NCI-H2081 treated with DMSO at 0.1 percent for 48 hours (cell line): ENCODE results near the gene OR56A3.
"Not testable (repeated sequence)": the region's sequence is repeated elsewhere in the genome, so short reads cannot be mapped to it uniquely, and the experiment has no call there.

ENCODE experiments used
- DNase-seq: peaks from one replicate; lab custom pipeline; 2025; lab: John Stamatoyannopoulos, UW

OR56A3 gene, protein sequence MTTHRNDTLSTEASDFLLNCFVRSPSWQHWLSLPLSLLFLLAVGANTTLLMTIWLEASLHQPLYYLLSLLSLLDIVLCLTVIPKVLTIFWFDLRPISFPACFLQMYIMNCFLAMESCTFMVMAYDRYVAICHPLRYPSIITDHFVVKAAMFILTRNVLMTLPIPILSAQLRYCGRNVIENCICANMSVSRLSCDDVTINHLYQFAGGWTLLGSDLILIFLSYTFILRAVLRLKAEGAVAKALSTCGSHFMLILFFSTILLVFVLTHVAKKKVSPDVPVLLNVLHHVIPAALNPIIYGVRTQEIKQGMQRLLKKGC

DNA sequence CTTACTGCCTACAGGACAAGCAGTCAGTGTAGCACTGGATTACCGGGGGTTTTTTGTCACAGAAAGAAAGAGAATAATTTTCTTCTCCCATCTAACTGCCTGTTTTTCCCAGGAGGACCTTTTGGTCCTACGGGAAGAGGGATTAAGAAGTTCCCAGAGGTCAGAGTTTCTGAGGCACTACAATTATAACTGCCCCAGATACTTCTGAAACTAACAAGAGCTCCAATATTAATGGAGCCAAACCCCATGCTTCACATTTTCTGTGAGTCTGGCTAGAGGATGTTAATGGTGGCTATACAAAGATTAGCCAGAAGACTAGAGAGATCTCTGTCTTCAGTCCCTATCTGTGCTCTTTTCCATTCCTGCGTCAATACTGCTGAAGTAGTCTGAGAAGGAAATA is at the start of gene OR56A3:
Gene OR56A3, plus strand, starts transcription at position 301 of the 400 bp plus-strand sequence. CDS start 5,096 bp downstream, outside the sequence.
- no peak for DNase-seq

DNA sequence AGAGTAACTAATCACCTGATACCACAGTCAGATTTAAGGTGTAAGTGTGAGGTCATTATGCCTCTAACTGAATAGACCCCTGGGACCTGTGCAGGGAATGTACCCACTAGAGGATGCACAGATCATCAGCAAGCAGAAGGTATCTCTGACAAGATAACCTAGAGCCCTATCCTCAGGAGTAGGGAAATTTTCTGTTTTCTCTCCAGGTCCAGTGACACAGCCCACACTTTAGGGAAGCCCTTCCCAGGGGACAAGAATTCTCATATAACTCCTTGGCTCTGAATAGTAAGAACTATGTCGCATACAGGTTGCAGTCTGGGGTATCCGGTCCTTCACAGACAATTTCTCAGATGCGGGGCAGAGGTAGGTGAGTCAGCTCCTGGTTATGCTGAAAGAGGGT is 49.1 kb upstream of the OR56A3 start, which contains the start of gene OR52E5:
Gene OR52E5, plus strand, starts transcription at position 301 of the 400 bp plus-strand sequence. CDS start 7,569 bp downstream, outside the sequence.
- DNase-seq, result no peak

DNA sequence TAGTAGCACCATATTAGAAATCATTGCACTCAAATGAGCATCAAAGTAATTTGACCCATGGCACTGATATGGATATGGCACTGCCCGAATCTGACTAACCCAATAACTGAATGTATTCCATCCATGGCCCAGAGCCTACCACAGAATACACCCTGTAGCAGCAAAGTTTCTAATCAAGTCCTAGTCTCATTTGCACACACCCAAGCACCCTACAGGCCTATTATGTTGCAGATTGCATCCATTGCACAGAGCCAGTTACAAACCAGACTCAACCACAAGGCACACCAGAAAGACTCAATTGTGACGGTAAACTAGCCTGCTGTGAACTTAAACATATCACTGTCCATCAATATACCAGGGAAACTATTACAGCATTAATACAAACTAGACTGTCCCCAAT is 42.5 kb upstream of the OR56A3 start:
- no peak for DNase-seq

DNA sequence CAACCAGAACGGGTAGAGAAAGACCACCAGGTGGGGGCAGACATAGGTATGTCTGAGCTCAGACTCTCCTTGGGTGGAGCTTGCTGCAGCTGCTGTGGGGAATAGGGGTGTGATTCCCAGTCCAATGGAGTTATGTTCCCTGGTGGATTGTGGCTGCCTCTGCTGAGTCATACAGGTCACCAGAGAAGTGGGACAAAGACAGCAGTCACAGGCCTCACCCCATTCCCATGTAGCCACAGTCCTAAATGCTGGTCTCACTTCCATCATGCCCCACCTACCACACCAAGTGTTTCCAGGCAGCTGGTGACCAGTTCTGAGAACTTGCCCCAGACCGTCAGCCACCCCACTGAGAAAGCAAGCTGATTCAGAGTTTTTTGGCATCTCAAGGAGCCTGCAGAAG is 31.5 kb upstream of the OR56A3 start:
- no peak for DNase-seq

DNA sequence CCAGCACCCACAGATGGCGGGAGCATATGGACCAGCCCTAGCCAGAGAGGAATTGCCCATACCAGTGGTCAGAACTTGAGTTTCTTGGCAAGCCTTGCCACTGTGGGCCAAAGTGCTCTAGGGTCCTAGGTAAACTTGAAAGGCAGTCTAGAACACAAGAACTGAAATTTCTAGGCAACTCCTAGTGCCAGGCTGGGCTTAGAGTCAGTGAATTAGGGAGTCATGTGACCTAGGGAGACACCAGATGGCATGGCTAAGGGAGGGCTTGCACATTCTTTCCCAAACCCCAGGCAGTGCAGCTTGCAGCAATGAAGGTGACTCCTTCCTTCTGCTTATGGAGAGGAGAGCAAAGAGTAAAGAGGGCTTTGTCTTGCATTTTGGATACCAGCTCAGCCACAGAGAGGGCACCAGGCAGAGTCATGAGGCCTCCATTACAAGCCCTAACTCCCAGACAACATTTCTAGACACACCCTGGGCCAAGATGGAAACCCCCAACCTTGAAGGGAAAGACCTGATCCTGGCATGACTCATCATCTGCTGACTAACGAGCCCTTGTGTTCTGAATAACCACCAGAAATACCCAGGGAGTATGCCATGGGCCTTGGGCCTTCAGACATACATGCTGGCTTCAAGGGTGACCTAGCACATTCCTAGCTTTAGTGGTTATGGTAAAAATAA is 19.2 kb upstream of the OR56A3 start:
- no peak for DNase-seq

DNA sequence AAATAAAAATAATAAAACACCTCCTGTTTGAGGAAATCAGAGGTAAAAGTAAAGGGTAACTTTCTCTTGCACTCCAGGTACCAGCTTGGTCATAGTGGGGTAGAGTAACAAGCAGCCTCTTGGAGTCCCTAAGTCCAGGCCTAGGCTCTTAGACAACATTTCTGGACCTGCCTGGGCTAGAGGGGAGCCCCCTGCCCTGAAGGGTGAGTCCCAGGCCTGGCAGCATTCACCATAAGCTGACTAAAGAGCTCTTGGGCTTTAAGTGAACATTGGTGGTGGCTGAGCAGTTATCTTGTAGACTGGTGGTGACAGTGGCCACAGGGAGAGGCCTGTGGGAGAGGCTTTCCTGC is 18.6 kb upstream of the OR56A3 start:
- DNase-seq, result no peak

DNA sequence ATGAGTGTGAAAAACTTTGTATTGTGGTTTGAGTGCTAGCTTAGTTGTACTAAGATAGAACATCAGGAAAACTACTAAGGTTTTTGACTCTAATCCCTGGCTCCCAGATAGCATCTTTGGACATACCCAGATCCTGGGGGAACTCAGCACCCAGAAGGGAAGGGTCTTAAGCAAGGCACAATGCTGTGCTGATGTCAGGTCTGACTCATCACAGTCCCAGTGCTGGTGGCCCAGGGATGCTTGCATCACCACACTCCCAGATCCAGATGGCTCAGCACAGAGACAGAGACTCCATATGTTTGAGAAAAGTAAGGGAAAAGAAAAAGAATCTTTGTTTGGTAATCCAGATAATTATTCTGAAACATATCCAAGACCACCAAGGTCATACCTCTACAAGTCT is 18.3 kb upstream of the OR56A3 start:
- DNase-seq, result no peak

DNA sequence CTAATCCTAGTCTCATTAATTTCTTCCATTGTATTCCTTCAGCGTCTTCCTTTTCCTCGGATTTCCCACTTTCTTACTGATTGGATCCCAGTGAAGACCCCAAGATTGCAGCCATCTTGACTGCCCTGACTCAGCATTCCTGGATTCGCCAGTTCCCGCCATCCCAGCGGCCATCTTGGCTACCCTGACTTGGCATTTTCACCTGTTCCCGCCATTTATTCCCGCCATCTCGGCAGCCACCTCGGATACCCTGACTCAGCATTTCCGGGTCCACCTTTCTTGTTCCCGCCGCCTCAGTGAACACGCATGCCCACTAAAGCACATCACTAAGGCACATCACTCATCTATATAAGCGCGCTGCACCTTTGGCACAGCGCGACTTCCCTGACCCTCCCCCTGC is 13.8 kb upstream of the OR56A3 start:
- DNase-seq, result no peak

DNA sequence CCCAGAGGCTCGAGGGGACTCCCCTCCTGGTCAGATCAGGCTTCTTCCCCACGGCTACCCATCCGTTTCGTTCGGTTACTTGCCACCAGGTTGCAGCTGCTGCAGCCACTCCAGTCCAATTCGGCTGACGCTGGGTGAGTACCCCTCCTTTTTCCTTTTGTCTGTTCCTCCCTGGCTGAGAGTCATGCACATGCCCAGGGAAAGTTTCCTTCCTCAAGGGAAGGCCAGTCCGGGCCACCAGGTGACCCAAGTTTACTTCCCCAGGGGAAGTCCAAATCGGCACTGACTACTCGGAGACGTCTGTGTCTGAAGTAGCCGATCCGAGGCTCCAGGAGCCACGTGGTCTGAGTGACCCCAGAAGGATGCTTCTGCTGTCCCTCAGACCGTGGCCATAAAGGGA is 13.2 kb upstream of the OR56A3 start:
- DNase-seq, result no peak

DNA sequence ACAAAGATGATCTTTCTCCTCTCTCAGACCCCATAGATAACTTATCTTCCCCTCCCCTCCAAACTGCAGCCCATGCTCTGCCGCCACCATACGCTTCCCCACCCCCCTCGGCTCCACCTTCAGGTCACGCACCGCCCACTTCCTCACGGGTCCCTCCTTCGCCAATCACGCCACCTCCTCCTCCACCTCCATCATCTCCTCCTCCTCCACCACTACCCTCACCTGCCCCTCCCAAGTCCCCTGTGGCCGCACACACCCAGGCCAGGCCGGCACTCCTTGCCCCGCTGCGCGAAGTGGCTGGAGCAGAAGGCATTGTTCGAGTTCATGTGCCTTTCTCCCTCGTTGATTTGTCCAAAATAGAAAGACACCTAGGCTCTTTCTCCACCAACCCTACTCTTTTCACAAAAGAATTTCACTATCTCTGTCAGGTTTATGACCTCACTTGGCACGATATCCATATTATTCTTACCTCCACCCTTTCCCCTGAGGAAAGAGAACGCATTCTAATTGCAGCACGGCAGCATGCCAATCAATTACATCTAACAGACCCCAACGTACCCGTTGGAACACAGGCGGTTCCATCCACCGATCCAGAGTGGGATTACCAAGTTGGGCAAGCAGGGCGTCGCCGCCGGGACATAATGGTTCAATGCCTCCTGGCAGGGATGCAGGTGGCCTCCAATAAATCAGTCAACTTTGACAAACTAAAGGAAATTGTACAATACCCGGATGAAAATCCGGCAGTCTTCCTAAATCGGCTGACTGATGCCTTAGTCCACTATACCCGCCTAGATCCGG is 12.3 kb upstream of the OR56A3 start:
- no peak for DNase-seq

DNA sequence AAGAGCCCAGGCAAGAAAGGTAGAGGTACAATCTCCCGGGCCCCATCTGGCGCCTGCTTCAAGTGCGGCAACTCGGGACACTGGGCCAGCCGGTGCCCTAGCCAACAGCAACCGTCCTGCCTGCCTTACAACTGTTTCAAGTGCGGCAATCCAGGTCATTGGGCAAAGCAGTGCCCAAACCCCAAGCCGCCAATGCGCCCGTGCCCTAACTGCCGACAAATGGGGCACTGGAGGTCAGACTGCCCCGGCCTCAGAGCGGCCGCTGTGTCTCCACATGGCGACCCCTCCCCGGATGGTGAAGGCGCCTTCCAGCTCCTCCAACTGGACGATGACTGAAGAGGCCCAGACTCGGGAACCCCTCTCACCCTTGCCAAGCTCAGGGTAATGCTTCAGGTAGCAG is 11.4 kb upstream of the OR56A3 start:
- no peak for DNase-seq

DNA sequence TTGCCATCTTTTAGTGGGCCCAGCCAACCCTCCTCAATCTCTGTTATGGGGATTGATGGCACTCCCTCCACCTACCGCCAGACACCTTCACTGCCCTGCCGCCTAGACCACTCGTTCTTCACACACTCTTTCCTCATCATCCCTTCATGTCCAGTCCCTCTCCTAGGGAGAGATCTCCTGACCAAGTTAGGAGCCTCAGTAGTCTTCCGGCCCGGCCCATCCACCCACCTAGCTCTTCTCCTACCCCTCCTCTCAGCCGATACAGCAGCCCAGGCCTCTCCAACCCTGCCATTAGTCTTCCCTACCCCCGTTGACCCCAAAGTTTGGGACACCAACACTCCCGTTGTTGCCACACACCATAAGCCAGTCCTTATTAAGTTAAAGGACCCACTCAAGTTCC is 11.0 kb upstream of the OR56A3 start:
- no peak for DNase-seq

DNA sequence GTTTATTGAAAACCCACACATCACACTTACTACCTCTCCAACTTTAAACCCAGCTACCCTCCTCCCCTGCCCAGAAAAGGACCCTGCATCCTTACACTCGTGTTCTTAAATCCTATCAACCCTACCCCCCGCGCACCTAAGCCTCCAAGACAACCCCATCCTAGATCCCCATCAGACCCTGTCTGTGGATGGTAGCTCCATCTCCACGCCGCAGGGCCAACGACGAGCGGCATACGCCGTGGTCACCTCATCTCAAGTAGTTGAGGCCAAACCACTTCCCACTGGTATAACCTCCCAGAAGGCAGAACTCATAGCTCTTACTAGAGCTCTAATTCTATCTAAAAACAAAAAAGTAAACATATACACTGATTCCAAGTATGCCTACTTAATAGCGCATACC is 9.4 kb upstream of the OR56A3 start:
- DNase-seq, result no peak

DNA sequence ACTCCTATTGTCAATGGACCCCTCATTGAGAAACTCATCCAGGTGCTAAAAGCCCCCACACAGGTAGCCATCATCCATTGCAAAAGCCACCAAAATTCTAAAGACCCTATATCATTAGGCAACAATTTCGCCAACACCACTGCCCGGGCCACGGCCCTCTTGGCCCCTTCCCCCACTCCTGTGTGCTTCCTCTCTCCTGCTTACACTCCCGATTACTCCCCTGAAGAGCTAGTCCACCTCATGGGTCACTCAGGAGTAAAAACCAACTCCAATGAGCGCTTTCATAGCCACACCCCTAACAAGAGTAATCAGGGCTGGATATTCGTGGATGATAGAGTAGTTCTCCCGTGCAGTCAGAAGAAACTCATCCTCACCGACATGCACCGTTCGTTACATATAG is 8.9 kb upstream of the OR56A3 start:
- DNase-seq, result no peak

DNA sequence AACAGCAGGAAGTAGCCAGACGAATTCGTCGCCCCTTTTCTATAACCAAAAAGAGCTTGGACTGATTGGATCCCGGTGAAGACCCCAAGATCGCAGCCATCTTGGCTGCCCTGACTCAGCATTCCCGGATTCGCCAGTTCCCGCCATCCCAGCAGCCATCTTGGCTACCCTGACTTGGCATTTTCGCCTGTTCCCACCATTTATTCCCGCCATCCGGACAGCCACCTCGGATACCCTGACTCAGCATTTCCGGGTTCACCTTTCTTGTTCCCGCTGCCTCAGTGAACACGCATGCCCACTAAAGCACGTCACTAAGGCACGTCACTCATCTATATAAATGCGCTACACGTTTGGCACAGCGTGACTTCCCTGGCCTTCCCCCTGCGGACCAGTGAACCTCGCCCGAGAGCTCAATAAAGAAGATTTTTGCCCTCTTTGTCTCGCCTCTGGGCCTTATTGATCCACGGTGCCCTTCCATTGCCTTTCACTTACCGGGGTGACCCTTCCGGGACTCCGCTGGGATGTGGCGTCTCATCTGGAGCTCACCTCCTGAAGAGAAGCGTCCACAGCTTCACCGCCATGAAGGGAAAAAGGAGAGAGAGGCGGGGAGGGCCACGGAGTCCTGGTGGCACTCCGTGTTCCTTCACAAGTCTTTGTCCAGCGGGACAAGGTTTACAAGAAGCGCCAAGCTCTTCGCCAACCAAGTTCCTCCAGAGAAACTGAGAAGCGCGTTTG is 4.0 kb upstream of the OR56A3 start:
- no peak for DNase-seq

DNA sequence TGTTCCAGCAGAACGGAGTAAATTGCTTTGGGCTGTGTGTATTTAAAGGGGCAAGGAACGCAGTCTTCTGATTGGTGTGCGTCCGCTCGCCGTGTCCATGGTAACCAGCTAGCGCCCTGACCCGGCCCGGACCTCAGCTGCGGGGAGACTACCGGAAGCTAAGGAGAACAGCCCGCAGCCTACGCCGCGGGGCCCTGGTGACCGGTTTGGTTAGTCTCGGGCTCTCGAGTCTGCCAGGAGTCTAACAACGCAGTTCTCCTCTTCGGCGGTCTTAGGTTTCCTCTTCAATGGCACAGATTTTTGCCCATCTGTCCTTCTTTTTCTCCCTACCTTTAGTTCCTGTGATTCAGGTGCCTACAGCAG is 3.5 kb upstream of the OR56A3 start:
- peak; percentile 4 for DNase-seq

DNA sequence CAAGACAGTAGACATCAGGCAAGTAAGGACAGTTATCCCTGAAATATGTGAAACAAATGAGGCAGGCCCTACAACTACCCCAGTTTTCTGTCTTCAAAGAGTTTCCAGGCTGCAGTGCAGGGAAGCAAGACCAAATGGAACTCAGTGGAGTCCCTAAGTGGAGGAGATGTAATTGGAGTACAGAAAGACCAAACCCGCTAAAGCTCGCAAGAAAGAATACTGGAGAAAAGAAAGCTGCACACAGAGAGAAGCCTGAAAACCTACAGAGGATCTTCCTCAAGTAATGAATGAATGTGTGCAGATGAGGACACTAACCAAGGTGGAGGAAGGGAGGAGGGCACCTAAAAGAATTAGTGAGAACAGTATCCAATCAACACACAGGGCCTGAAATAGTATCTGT is 1.3 kb upstream of the OR56A3 start:
- DNase-seq, result no peak

DNA sequence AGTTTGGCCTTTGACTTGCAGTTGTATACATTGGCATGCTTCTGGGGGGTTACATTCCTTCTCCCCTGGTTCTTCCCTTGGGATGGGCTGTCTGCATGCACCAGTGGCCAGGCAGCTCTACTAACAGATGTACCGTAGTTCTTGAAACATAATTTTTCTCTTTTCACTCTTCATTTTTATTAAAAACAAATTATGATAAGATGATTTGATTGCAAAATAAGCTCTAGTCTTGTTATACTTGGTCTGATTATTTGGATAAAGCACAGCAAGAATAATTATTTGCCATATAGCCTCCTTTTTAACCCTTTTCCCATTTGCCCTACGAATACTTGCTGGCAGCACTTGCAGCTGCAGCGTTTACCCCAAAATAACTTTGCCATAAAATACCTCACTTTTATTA is 13.5 kb downstream of the OR56A3 start:
- DNase-seq, result no peak

DNA sequence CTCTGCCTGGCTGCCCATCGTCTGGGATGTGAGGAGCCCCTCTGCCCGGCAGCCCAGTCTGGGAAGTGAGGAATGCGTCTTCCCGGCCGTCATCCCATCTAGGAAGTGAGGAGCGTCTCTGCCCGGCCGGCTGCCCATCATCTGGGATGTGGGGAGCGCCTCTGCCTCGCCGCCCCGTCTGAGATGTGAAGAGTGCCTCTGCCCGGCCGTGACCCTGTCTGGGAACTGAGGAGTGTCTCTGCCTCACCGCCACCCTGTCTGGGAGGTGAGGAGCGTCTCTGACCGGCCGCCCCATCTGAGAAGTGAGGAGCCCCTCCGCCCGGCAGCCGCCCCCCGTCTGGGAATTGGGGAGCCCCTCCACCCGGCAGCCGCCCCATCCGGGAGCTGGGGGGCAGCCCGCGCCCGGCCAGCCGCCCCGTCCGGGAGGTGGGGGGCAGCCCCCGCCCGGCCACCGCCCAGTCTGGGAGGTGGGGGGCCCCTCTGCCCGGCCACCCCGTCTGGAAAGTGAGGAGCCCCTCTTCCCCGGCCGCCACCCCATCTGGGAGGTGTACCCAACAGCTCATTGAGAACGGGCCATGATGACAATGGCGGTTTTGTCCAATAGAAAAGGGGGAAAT is 18.8 kb downstream of the OR56A3 start:
- not testable (repeated sequence) for DNase-seq

DNA sequence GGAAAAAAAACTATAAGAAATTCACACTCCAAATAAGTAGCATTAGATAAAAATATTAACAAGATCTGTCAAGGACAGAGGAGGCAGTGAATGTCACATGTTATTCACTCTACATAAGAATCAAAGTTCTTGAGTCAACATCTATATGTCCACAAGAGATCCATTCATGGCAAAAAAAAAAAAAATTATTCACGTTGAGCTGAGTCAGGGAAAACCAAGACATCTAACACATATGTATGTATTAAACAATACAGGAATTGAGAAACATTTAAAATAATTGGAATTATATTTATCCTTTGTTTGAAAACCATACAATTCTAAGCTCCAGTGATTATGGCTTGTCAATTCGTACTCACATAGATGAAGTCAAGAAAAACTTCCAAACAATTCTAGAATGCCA is 24.9 kb downstream of the OR56A3 start:
- no peak for DNase-seq

DNA sequence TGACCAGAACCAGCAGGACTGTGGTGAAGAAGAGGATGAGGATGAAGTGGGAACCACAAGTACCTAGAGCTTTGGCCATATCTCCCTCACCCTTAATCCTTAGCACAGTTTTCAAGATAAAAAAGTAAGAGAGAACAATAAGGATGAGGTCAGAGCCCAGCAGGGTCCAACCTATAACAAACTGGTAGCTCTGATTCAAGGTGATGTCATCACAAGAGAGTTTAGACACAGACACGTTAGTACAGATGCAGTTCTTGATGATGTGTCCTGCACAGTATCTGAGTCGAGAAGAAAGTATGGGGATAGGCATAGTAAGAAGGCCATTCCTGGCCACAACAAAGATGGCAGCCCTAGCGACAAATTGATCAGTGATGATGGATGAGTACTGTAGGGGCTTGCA is 25.7 kb downstream of the OR56A3 start:
- no peak for DNase-seq

DNA sequence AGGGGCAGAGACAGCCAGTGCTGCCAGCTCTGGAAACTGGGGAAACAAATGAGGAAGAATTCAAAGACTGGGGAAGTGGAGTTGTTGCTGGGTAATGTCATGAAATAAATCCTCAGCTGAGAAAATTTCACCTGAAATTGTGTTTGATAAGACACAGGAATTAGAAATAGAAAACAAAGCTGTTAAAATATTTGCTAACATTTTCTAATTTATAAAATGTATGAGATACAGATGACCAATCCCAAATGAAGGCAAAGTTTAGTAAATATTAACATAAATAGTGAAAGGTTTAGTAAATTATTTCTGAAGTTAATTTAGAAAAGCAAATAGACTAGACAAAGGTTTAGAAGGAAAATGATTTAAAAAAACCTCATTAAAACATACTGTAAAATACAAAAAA is 26.3 kb downstream of the OR56A3 start, which contains the start of gene OR56A5:
Gene OR56A5, minus strand, starts transcription at position 101 of the 400 bp plus-strand sequence. Its CDS starts 0 bp downstream, at position 101.
- no peak for DNase-seq
